NT2/D1 (cell line): ENCODE data around the gene PDE6B.

Experiments used
- SUZ12 ChIP-seq: IDR thresholded peaks from 2 replicates; pipeline ENCODE4 v1.6.1; 2011; ENCODE audit not compliant: insufficient read length, insufficient read depth; ENCODE audit errors: extremely low read depth
- YY1 ChIP-seq: IDR thresholded peaks from 2 replicates; pipeline ENCODE4 v1.6.1; 2011; ENCODE audit not compliant: insufficient read length, insufficient read depth
- ZNF274 ChIP-seq: IDR thresholded peaks from 2 replicates; pipeline ENCODE4 v1.6.1; 2011; ENCODE audit warnings: mild to moderate bottlenecking, low read depth, low read length

GRCh38 chr4:666822-667544 lies 41.6 kb downstream of the PDE6B start:
- TF ChIP-seq ZNF274: no peak
- no peak for TF ChIP-seq SUZ12
- no peak for TF ChIP-seq YY1
